Endothelial cell of umbilical vein (primary cell): Measurements from ENCODE around the gene CDC45. TPM values are rescaled to one million over a fixed set of nuclear protein-coding genes. Genes with fewer than 3 reads are reported as not detected.

Experiments used
- BruUV-seq: library from RNA; stranded (reverse); fragments of 400-500 nt; replicated peaks from 2 replicates; lab custom pipeline; 2021; lab: Mats Ljungman, UMichigan
- CTCF ChIA-PET: fragments of 300-600, 350-600 bp; sonication (Branson Sonifier 250); formaldehyde crosslinking; loops from one replicate; lab custom pipeline; 2021; ENCODE audit warnings: antibody characterized with exemption, inconsistent platforms; lab: Charles Lee
- POLR2A ChIA-PET: fragments of 300-600, 350-600 bp; sonication (Branson Sonifier 250); formaldehyde crosslinking; loops from one replicate; lab custom pipeline; 2021; ENCODE audit warnings: antibody characterized with exemption, inconsistent platforms; lab: Charles Lee
- DNase-seq: peaks from one replicate; pipeline ENCODE4 v3.0.0-alpha.2; 2011; ENCODE audit warnings: low read depth, low spot score
- FAIRE-seq: peaks from 2 replicates; lab custom pipeline; 2011; peaks lifted over from hg19 to GRCh38; lab: Jason Lieb, UNC
- H2AFZ ChIP-seq: 2 replicates; pipeline ENCODE4 v1.6.0; 2012; ENCODE audit warnings: low read depth, low read length, control low read depth, inconsistent platforms
- H3K27ac ChIP-seq: 2 replicates; pipeline ENCODE4 v1.5.1; 2011; ENCODE audit warnings: low read depth, mild to moderate bottlenecking, control low read depth, low read length, moderate library complexity; ENCODE audit not compliant: insufficient read depth
- H3K27me3 ChIP-seq, 2 experiments: 2 replicates each; pipeline versions ENCODE4 v1.6.0 to v1.6.1; 2011; ENCODE audit warnings: low read length in 2 of 2, mixed read lengths in 1 of 2; ENCODE audit not compliant: control insufficient read depth in 2 of 2, insufficient read depth in 2 of 2
- H3K36me3 ChIP-seq, 2 experiments: 2 replicates in 1 of 2; 3 replicates in 1 of 2; pipeline ENCODE4 v1.5.1; 2011; ENCODE audit warnings: low read length in 2 of 2, mild to moderate bottlenecking in 1 of 2, moderate library complexity in 1 of 2; ENCODE audit not compliant: control insufficient read depth in 2 of 2, insufficient read depth in 2 of 2; ENCODE audit errors: extremely low read depth in 1 of 2
- H3K4me1 ChIP-seq: 3 replicates; pipeline ENCODE4 v1.5.1; 2011; ENCODE audit warnings: mild to moderate bottlenecking, low read length; ENCODE audit not compliant: control insufficient read depth, insufficient read depth; ENCODE audit errors: extremely low read depth
- H3K4me2 ChIP-seq: 2 replicates; pipeline ENCODE4 v1.6.1; 2011; ENCODE audit warnings: low read length, control low read depth, mixed read lengths; ENCODE audit not compliant: insufficient read depth
- H3K4me3 ChIP-seq, 3 experiments: fragments of 200-600 bp in 1 of 3; sonication (generic), shearing (Covaris generic) in 1 of 3; replicated peaks in 1 of 3; 2 replicates each; pipeline ENCODE4 v1.5.1; 2011 to 2016; ENCODE audit warnings: control low read depth in 3 of 3, low read length in 3 of 3, mild to moderate bottlenecking in 2 of 3, inconsistent platforms in 1 of 3, low read depth in 1 of 3, moderate library complexity in 1 of 3; ENCODE audit not compliant: insufficient read depth in 1 of 3
- H3K79me2 ChIP-seq: 2 replicates; pipeline ENCODE4 v1.6.0; 2012; ENCODE audit warnings: low read length, inconsistent platforms; ENCODE audit not compliant: control insufficient read depth, insufficient read depth
- H3K9ac ChIP-seq: replicated peaks from 2 replicates; pipeline ENCODE3; 2011; ENCODE audit warnings: low read length, control low read depth; ENCODE audit not compliant: insufficient read depth; ENCODE audit errors: extremely low read depth
- H3K9me1 ChIP-seq: replicated peaks from 3 replicates; pipeline ENCODE4 v1.6.0; 2011; ENCODE audit warnings: mild to moderate bottlenecking, low read length; ENCODE audit not compliant: control insufficient read depth, insufficient read depth; ENCODE audit errors: extremely low read depth
- H3K9me3 ChIP-seq: replicated peaks from 2 replicates; pipeline ENCODE4 v1.5.1; 2012; ENCODE audit warnings: low read length, inconsistent platforms; ENCODE audit not compliant: control insufficient read depth, insufficient read depth
- H4K20me1 ChIP-seq: replicated peaks from 2 replicates; pipeline ENCODE3; 2011; ENCODE audit warnings: mild to moderate bottlenecking, low read length; ENCODE audit not compliant: control insufficient read depth, insufficient read depth; ENCODE audit errors: extremely low read depth
- CTCF ChIP-seq, 2 donors: IDR thresholded peaks; 1 replicate in 1 of 2; 2 replicates in 1 of 2; pipeline ENCODE4 v1.5.1; 2011; ENCODE audit warnings: low read length in 2 of 2, mild to moderate bottlenecking in 2 of 2, moderate library complexity in 2 of 2, control low read depth in 1 of 2, inconsistent platforms in 1 of 2, low read depth in 1 of 2; ENCODE audit not compliant: insufficient read depth in 1 of 2; ENCODE audit errors: extremely low read depth in 1 of 2
- EZH2 ChIP-seq: IDR thresholded peaks from 2 replicates; pipeline ENCODE4 v1.6.1; 2012; ENCODE audit warnings: borderline replicate concordance, low read depth, mild to moderate bottlenecking, moderate library complexity, low read length, inconsistent platforms; ENCODE audit not compliant: severe bottlenecking
- FOS ChIP-seq: IDR thresholded peaks from 2 replicates; pipeline ENCODE4 v1.6.1; 2011; ENCODE audit warnings: mild to moderate bottlenecking, low read length, moderate library complexity, borderline replicate concordance; ENCODE audit not compliant: insufficient read depth
- GATA2 ChIP-seq: IDR thresholded peaks from 2 replicates; pipeline ENCODE4 v1.7.0; 2011; ENCODE audit warnings: low read depth, mild to moderate bottlenecking, moderate library complexity, mixed read lengths, low read length; ENCODE audit not compliant: insufficient read length, insufficient read depth
- JUN ChIP-seq: IDR thresholded peaks from 2 replicates; pipeline ENCODE4 v1.6.1; 2011; ENCODE audit warnings: borderline replicate concordance, low read depth; ENCODE audit not compliant: insufficient read length, insufficient read depth
- MAX ChIP-seq: IDR thresholded peaks from 2 replicates; pipeline ENCODE4 v1.6.1; 2011; ENCODE audit not compliant: insufficient read depth, insufficient read length
- MYC ChIP-seq: IDR thresholded peaks from one replicate; pipeline ENCODE4 v1.6.1; 2011; ENCODE audit warnings: mild to moderate bottlenecking, low read depth, low read length
- POLR2A ChIP-seq: IDR thresholded peaks from 2 replicates; pipeline ENCODE4 v1.6.1; 2012; ENCODE audit warnings: low read depth, mild to moderate bottlenecking, control low read depth, low read length
- POLR2AphosphoS5 ChIP-seq: IDR thresholded peaks from 2 replicates; pipeline ENCODE4 v1.6.1; 2012; ENCODE audit warnings: low read depth, mild to moderate bottlenecking, control low read depth, low read length, moderate library complexity; ENCODE audit not compliant: insufficient read depth
- dilution Hi-C: fragments of 300-500 bp; cut with MboI; formaldehyde crosslinking; loops from one replicate; pipeline ENCODE4 v1.15.0; 2019; ENCODE audit warnings: low sequenced_read_pairs; ENCODE audit not compliant: extremely low pct_ligation_motif_present
- intact Hi-C: fragments of 100-400 bp; cut with micrococcal nuclease; formaldehyde crosslinking; loops from one replicate; pipeline ENCODE4 v1.10.0; 2022
- polyA plus RNA-seq, 4 experiments: library from polyadenylated mRNA; depleted of rRNA in 3 of 4; stranded (reverse) in 3 of 4; unstranded in 1 of 4; fragments of >200 nt; gene quantifications; 2 replicates each; pipeline versions ENCODE4 v1.2.1 to v1.2.3, GENCODE V29; 2011 to 2012; ENCODE audit warnings: missing spikeins in 1 of 4
- total RNA-seq: library from RNA; stranded (reverse); gene quantifications from 2 replicates; pipeline ENCODE4 v1.2.3, GENCODE V29; 2021

Gene CDC45
- total and polyA plus RNA-seq, 2 donors (not counting 3 experiments of a cell fraction or from before 2014, with no cell fraction given) = 36.6 to 40.6 TPM

- H3K9me3 ChIP-seq = no peaks in the 10 kb centered on the region
- dilution Hi-C loops = no loop called here
- CTCF ChIA-PET = interaction anchor here (0.9 to 3.2 kb wide), 3 partner anchors 74 to 144 kb away, joined by 3 to 35 read pairs (median 4); no protein-coding TSS in a partner anchor
- H3K4me1 ChIP-seq = peaks cover 13% of the 10 kb centered on the region
- H3K9ac ChIP-seq = no peak overlapping the region
- no peaks in the 10 kb centered on the region for H3K27me3 ChIP-seq
- no peak for FAIRE-seq
- POLR2A ChIA-PET = no interaction called here
- peaks cover 4% of the 10 kb centered on the region for H3K79me2 ChIP-seq
- no peak overlapping the region for H3K4me3 ChIP-seq
- H3K9me1 ChIP-seq = no peaks in the 10 kb centered on the region
- H4K20me1 ChIP-seq = no peaks in the 10 kb centered on the region
- no peak overlapping the region for H2AFZ ChIP-seq
- BruUV-seq = no TSS peak
- no peak for TF ChIP-seq FOS
- TF ChIP-seq POLR2A = no peak
- H3K4me2 ChIP-seq = no peak overlapping the region
- peaks cover 0 to 3% of the 10 kb centered on the region in 2 experiments for H3K36me3 ChIP-seq
- no peak for DNase-seq
- intact Hi-C loops = no loop called here
- H3K27ac ChIP-seq = no peak overlapping the region
Observed at GRCh38 chr22:19488285-19488684, 8.6 kb downstream of the CDC45 start.

- TF ChIP-seq POLR2A (no peak), MYC (no peak), CTCF (IDR thresholded peaks at IDR 0.05; ENCODE audit: extremely low read depth in 1 of 2, insufficient read depth in 1 of 2, low read depth in 1 of 2, low read length in 2 of 2) (no peak), FOS (no peak), MAX (no peak), POLR2AphosphoS5 (no peak), GATA2 (no peak), EZH2 (no peak), JUN (no peak)
- POLR2A ChIA-PET = interaction anchor here (1.0 kb wide), 1 partner anchor 10 kb away, joined by 3 read pairs; the partner anchor contains the start of gene CDC45
- peaks cover 0 to 7% of the 10 kb centered on the region in 2 experiments for H3K36me3 ChIP-seq
- BruUV-seq = no TSS peak
- H3K9me3 ChIP-seq = no peaks in the 10 kb centered on the region
- no peaks in the 10 kb centered on the region for H4K20me1 ChIP-seq
- H3K4me3 ChIP-seq = no peak overlapping the region
- intact Hi-C loops = no loop called here
- no peaks in the 10 kb centered on the region for H3K27me3 ChIP-seq
- CTCF ChIA-PET = interaction anchor here (0.6 to 3.2 kb wide), 7 partner anchors 8 to 143 kb away, joined by 3 to 35 read pairs (median 3); no protein-coding TSS in a partner anchor
- peaks cover 6% of the 10 kb centered on the region for H3K4me1 ChIP-seq
- no peak overlapping the region for H3K27ac ChIP-seq
- DNase-seq = peak; percentile 25
- H3K9ac ChIP-seq = no peak overlapping the region
- dilution Hi-C loops = no loop called here
- H3K4me2 ChIP-seq = no peak overlapping the region
- peaks cover 4% of the 10 kb centered on the region for H3K79me2 ChIP-seq
- no peaks in the 10 kb centered on the region for H3K9me1 ChIP-seq
- H2AFZ ChIP-seq = no peak overlapping the region
- FAIRE-seq = peak; percentile 12
Observed at GRCh38 chr22:19488884-19489843, 9.4 kb downstream of the CDC45 start.
